NCI-H1417 treated with DMSO at 0.1 percent for 48 hours (cell line): ENCODE results near the gene MAD2L1.
"Not testable (repeated sequence)": the region's sequence is repeated elsewhere in the genome, so short reads cannot be mapped to it uniquely, and the experiment has no call there.

Experiments
- DNase-seq: peaks from one replicate; lab custom pipeline; 2025; lab: John Stamatoyannopoulos, UW

Gene MAD2L1

GRCh38 chr4:120066517-120067340, at the start of gene MAD2L1:
TSS of gene MAD2L1 (minus strand) at chr4:120066848. CDS start at chr4:120066734, 114 bp downstream.
- peak; percentile 96 for DNase-seq

GRCh38 chr4:120111745-120112144, 45.1 kb upstream of the MAD2L1 start:
- DNase-seq = no peak

GRCh38 chr4:120109406-120109805, 42.8 kb upstream of the MAD2L1 start:
- DNase-seq = no peak

GRCh38 chr4:120105472-120105871, 38.8 kb upstream of the MAD2L1 start:
- DNase-seq = no peak

- DNase-seq = no peak
These were observed 30.1 kb upstream of the MAD2L1 start for GRCh38 chr4:120096508-120097297.

- no peak for DNase-seq
These were observed 21.9 kb upstream of the MAD2L1 start for GRCh38 chr4:120088507-120088906.

GRCh38 chr4:120088066-120088465, 21.4 kb upstream of the MAD2L1 start:
- DNase-seq = not testable (repeated sequence)

GRCh38 chr4:120085705-120086104, 19.1 kb upstream of the MAD2L1 start:
- no peak for DNase-seq

GRCh38 chr4:120084327-120084726, 17.7 kb upstream of the MAD2L1 start:
- DNase-seq = no peak

- no peak for DNase-seq
These were observed 16.5 kb upstream of the MAD2L1 start for GRCh38 chr4:120083152-120083551.

GRCh38 chr4:120082251-120082650, 15.6 kb upstream of the MAD2L1 start:
- DNase-seq = no peak

- no peak for DNase-seq
These were observed 15.1 kb upstream of the MAD2L1 start for GRCh38 chr4:120081726-120082125.

- DNase-seq = no peak
These were observed 13.9 kb upstream of the MAD2L1 start for GRCh38 chr4:120080533-120080932.

GRCh38 chr4:120079839-120080520, 13.3 kb upstream of the MAD2L1 start:
- no peak for DNase-seq

GRCh38 chr4:120078216-120078615, 11.6 kb upstream of the MAD2L1 start:
- DNase-seq = no peak

- DNase-seq = peak; percentile 51
These were observed 4.6 kb upstream of the MAD2L1 start for GRCh38 chr4:120071192-120071795.

GRCh38 chr4:120070196-120070595, 3.5 kb upstream of the MAD2L1 start:
- no peak for DNase-seq

- DNase-seq = no peak
These were observed 603 bp downstream of the MAD2L1 start for GRCh38 chr4:120065974-120066516.

GRCh38 chr4:120064887-120065286, 1.8 kb downstream of the MAD2L1 start:
- DNase-seq = no peak

GRCh38 chr4:120063711-120064110, 2.9 kb downstream of the MAD2L1 start:
- not testable (repeated sequence) for DNase-seq

GRCh38 chr4:120062663-120063195, 3.9 kb downstream of the MAD2L1 start:
- DNase-seq = no peak

GRCh38 chr4:120059036-120059435, 7.6 kb downstream of the MAD2L1 start:
- no peak for DNase-seq
